H1 (cell line): ENCODE results near the gene PRKD3. TPM values are rescaled to one million over a fixed set of nuclear protein-coding genes. Genes with fewer than 3 reads are reported as not detected.
A peak's percentile ranks its signal among the peaks of the same experiment; 100 is the strongest.

Experiments
- ASH2L ChIP-seq: fragments of 200-600, 300-600 bp; sonication (generic); IDR thresholded peaks from one replicate; pipeline ENCODE4 v1.7.1; 2017; ENCODE audit warnings: low read length
- KDM4A ChIP-seq: IDR thresholded peaks from one replicate; pipeline ENCODE4 v1.7.1; 2012; ENCODE audit warnings: low read depth, mild to moderate bottlenecking, moderate library complexity, low read length, inconsistent platforms; ENCODE audit not compliant: severe bottlenecking
- MAFK ChIP-seq: IDR thresholded peaks from 2 replicates; pipeline ENCODE4 v1.6.1; 2012; ENCODE audit warnings: low read depth, mild to moderate bottlenecking, improper control_type of control experiment, low read length
- NANOG ChIP-seq: IDR thresholded peaks from 2 replicates; pipeline ENCODE4 v1.6.1; 2011; ENCODE audit warnings: low read length, low read depth, mild to moderate bottlenecking, inconsistent platforms; ENCODE audit not compliant: insufficient read depth, poor library complexity, severe bottlenecking
- SAP30 ChIP-seq: fragments of 300-600 bp; sonication (generic); IDR thresholded peaks from 2 replicates; pipeline ENCODE4 v1.7.1; 2012; ENCODE audit warnings: low read length, moderate library complexity, mild to moderate bottlenecking, inconsistent platforms; ENCODE audit not compliant: insufficient read depth, insufficient replicate concordance
- SUZ12 ChIP-seq: fragments of 200-600 bp; sonication (generic); IDR thresholded peaks from 2 replicates; pipeline ENCODE4 v1.6.1; 2012; ENCODE audit warnings: mild to moderate bottlenecking, inconsistent platforms, low read length, moderate library complexity, mixed read lengths
- polyA plus RNA-seq, 7 experiments: library from polyadenylated mRNA; depleted of rRNA in 3 of 7; stranded (reverse) in 5 of 7; unstranded in 2 of 7; fragments of >200 nt in 5 of 7; fragments of 200-250 nt in 2 of 7; gene quantifications; 1 replicate in 5 of 7; 2 replicates in 1 of 7; 4 replicates in 1 of 7; pipeline versions ENCODE4 v1.2.1 to v1.2.3, GENCODE V29; 2011 to 2013; ENCODE audit warnings: missing spikeins in 2 of 7, mixed read lengths in 2 of 7
- total RNA-seq: library from RNA; stranded (reverse); fragmentation: NEBNext Ultra II Directional; extraction: Animal tissue kit (Norgen Biotek cat#: 25700); gene quantifications from 2 replicates; pipeline ENCODE4 v1.2.1, GENCODE V29; 2021

PRKD3 gene
- total and polyA plus RNA-seq, 2 of the 8 experiments (the other 6 are each of a cell fraction or from before 2014, with no cell fraction given): 12.0 to 63.3 TPM

- TF ChIP-seq KDM4A (peak; percentile 96), NANOG (no peak), MAFK (no peak), SUZ12 (peak; percentile 57; the same call in 1 of the 2 replicates), ASH2L (peak; percentile 67), SAP30 (peak; percentile 22)
- TF ChIP-seq, all 59 proteins: peak for 9
Measured at GRCh38 chr2:37324786-37325624, at the start of gene PRKD3 (continued).
